Activated T-cell treated with anti-CD3 and anti-CD28 coated beads, Interleukin-2, amount 50 U/mL, for 1 hour (primary cell): ENCODE measurements around the gene TMEM51.
A peak's percentile ranks its signal among the peaks of the same experiment; 100 is the strongest.
"Not testable (repeated sequence)": the region's sequence is repeated elsewhere in the genome, so short reads cannot be mapped to it uniquely, and the experiment has no call there.

Experiments used
- DNase-seq: peaks from one replicate; pipeline ENCODE4 v3.0.0-alpha.2; 2020

Gene TMEM51

GRCh38 chr1:15128520-15129313 lies 24.8 kb upstream of the TMEM51 start:
- peak; percentile 69 for DNase-seq

GRCh38 chr1:15129944-15130343 lies 23.6 kb upstream of the TMEM51 start:
- no peak for DNase-seq

GRCh38 chr1:15130607-15131006 lies 22.9 kb upstream of the TMEM51 start:
- DNase-seq, result no peak

GRCh38 chr1:15132965-15133364 lies 20.6 kb upstream of the TMEM51 start:
- DNase-seq, result no peak

- no peak for DNase-seq
These were observed 19.3 kb upstream of the TMEM51 start for GRCh38 chr1:15134285-15134684.

- not testable (repeated sequence) for DNase-seq
These were observed 17.9 kb upstream of the TMEM51 start for GRCh38 chr1:15135604-15136003.

- DNase-seq, result no peak
These were observed 15.7 kb upstream of the TMEM51 start for GRCh38 chr1:15137809-15138208.

- no peak for DNase-seq
These were observed 13.7 kb upstream of the TMEM51 start for GRCh38 chr1:15139654-15140350.

GRCh38 chr1:15141935-15142539 lies 11.5 kb upstream of the TMEM51 start:
- no peak for DNase-seq

GRCh38 chr1:15145327-15145726 lies 8.2 kb upstream of the TMEM51 start:
- no peak for DNase-seq

- DNase-seq, result no peak
These were observed 7.3 kb upstream of the TMEM51 start for GRCh38 chr1:15146142-15146680.

- DNase-seq, result no peak
These were observed 6.6 kb upstream of the TMEM51 start for GRCh38 chr1:15146971-15147376.

GRCh38 chr1:15148004-15148403 lies 5.5 kb upstream of the TMEM51 start:
- no peak for DNase-seq

GRCh38 chr1:15148475-15148874 lies 5.1 kb upstream of the TMEM51 start:
- DNase-seq, result no peak

GRCh38 chr1:15148941-15149340 lies 4.6 kb upstream of the TMEM51 start:
- no peak for DNase-seq

GRCh38 chr1:15150376-15150775 lies 3.2 kb upstream of the TMEM51 start:
- DNase-seq, result no peak

- no peak for DNase-seq
These were observed 2.2 kb upstream of the TMEM51 start for GRCh38 chr1:15151377-15151806.

GRCh38 chr1:15151871-15152270 lies 1.7 kb upstream of the TMEM51 start:
- no peak for DNase-seq

- DNase-seq, result no peak
These were observed 996 bp upstream of the TMEM51 start for GRCh38 chr1:15152318-15153183.

- no peak for DNase-seq
These were observed 414 bp downstream of the TMEM51 start for GRCh38 chr1:15153842-15154479.

GRCh38 chr1:15154480-15155036 lies 1.0 kb downstream of the TMEM51 start:
- no peak for DNase-seq

- DNase-seq, result no peak
These were observed 1.6 kb downstream of the TMEM51 start for GRCh38 chr1:15155191-15155590.
